GM19328 (cell line): Measurements from ENCODE around the gene SKIL.
"Not testable (repeated sequence)": the region's sequence is repeated elsewhere in the genome, so short reads cannot be mapped to it uniquely, and the experiment has no call there.

Experiments used
- ATAC-seq: cut with Tn5 transposase; IDR thresholded peaks from one replicate; pipeline ENCODE4 v1.9.1; 2021; ENCODE audit warnings: mild to moderate bottlenecking, moderate library complexity; ENCODE audit not compliant: unreplicated experiment

The SKIL gene, protein sequence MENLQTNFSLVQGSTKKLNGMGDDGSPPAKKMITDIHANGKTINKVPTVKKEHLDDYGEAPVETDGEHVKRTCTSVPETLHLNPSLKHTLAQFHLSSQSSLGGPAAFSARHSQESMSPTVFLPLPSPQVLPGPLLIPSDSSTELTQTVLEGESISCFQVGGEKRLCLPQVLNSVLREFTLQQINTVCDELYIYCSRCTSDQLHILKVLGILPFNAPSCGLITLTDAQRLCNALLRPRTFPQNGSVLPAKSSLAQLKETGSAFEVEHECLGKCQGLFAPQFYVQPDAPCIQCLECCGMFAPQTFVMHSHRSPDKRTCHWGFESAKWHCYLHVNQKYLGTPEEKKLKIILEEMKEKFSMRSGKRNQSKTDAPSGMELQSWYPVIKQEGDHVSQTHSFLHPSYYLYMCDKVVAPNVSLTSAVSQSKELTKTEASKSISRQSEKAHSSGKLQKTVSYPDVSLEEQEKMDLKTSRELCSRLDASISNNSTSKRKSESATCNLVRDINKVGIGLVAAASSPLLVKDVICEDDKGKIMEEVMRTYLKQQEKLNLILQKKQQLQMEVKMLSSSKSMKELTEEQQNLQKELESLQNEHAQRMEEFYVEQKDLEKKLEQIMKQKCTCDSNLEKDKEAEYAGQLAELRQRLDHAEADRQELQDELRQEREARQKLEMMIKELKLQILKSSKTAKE

DNA sequence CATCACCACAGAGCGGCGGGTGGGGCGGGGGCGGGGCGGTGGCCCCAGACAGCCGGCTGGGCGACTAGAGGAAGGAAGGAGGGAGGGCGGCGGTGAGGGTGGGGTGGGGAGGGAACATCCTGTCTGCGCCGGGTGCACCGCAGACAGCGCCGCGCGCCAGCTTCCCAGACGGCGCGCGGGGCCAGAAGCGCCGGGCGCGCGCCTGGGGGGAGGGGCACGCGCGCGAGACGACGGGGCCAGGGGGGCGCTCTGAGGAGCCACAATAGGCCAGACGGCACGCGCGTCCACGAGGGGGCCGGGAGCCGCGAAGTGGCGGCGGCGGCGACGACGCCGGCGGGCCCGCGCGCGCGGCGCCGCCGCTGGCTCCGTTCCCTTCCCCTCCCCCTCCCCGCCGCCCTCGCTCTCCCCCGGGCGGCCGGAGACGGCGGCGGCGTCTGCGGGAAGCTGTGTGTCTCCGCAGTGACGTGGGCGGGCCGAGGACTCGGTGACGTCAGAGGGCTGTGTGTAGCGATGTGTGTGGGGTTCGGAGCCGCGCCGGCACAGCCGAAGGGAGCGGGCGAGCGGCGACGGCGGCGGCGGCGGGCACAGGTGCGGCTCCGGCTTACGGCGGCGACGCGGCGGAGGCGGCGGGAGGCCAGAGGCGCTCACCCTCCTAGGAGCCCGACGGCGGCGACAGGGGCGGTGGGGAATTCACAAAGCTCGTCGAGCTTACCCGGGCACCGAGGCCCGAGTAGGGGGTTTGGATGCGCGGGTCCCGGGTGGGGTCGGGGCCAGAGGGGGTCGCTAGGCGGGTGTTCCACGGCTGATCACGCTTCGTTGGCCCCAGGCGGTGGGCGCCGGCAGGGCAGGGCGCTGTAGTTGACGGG is at the start of gene SKIL:
Gene SKIL (plus strand): TSS at position 540 of the 866 bp plus-strand sequence. CDS start 2,617 bp downstream, outside the sequence.
- ATAC-seq = peak; percentile 61

DNA sequence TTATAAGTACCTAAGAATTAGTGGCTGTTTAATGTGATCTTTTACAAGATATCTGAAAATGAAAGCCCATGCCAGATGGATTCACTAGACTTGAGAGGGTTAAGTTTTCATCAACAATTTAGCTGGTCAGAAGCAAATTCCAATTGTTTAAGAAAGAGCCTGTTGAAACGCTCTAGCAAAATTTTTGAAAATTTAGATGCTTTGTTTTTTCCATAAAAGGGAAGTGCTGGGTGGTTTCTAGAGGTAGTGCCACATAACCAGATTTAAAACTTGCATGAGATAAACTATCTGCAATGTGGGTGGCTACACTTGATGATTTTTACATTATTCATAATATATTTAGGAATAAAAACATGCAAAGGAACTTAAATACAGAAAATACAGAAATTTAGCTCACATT is 48.5 kb upstream of the SKIL start:
- ATAC-seq = no peak

DNA sequence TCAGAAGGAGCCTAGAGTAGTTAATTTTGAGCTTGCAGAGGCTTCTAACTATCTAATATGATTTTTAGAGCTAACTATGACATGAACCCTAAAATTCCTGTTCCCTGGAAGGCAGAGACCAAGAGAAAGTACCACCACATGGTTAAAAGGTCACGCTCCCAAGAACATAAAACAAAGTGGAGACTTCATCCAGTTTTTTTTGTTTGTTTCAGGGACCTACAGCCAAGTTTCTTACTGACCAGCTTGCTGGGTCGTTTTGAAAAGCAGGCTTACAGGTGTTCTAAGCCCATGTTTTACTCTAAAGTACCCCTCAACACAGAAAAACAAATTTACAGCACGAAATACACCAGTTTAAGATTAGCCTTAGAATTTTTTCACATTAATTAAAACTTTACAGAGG is 39.6 kb upstream of the SKIL start:
- no peak for ATAC-seq

DNA sequence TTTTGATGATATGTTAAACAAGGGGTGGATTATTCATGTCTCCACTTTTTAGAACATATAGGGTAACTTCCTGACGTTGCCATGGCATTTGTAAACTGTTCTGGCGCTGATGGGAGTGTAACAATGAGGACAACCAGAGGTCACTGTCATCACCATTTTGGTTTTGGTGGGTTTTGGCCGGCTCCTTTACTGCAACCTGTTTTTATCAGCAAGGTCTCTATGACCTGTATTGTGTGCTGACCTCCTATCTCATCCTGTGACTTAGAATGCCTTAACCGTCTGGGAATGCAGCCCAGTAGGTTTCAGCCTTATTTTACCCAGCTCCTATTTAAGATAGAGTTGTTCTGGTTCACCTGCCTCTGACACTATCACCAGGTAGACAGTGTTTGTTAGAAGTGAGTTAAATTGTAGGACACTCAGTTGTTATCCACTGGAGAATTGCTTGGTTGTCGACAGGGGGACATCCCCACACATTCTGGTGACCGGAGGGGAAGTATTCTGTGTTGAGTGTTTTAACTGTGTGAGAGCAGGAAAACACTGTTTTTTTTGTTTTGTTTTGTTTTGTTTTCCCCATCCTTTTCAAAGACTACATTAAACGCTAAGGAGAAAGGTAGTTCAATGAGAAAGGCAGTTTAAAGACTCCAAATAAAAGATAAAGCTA is 36.9 kb upstream of the SKIL start:
- no peak for ATAC-seq

DNA sequence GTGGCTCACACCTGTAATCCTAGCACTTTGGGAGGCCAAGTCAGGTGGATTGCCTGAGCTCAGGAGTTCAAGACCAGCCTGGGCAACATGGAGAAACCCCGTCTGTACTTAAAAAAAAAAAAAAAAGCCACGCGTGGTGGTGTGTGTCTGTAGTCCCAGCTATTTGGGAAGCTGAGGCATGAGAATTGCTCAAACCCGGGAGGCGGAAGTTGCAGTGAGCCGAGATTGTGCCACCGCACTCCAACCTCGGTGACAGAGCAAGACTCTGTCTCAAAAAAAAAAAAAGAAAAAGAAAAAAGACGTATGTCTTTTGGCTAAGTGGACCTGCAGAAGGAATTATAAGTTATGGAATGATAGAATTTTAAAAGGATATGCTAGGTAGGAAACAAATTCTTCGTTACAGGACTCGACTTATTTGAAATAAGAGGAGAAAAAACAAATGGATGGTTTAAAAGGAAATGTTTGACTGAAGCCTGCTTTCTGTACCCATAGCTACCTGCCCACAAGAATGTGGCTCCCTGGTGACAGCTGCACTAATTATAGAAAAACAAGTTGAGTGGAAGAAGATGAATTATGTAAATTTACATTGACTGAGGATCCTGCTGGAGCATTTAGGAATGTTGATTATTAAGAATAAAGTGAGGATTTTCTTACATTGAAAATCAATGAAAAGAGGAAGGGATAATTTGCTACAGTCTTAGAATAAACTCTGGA is 36.0 kb upstream of the SKIL start:
- no peak for ATAC-seq

DNA sequence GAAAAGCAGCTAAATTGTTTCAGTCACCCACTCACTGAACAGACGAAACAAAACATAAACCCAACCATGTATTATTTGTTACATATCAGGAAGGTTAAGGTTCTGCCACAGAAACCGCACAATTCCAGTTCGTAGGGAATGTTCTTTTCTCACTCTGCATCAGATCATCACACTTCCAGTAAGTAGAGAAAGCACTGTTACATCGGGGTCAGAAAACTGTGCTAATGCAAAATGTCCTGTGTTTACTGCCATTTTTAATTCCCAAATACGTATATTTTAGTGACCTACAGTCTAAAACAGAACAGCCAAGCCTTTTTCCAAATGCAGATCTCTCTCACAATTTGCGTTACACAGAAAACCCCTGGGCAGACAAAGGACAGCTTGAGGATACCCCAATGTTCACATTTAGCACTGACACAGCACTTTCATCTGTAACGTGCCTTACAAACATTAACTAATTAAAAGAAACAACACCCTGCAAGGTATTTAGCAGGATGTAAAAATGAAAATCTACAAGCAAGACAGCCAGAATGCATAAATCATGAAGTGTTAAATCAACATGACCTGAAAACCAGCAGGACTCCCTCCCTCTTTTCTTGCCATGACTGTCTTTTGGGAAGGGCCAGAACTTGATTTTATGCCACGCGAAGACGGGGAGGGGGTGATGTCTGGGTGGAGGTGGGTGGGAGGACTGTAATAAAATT is 34.8 kb upstream of the SKIL start:
- no peak for ATAC-seq

DNA sequence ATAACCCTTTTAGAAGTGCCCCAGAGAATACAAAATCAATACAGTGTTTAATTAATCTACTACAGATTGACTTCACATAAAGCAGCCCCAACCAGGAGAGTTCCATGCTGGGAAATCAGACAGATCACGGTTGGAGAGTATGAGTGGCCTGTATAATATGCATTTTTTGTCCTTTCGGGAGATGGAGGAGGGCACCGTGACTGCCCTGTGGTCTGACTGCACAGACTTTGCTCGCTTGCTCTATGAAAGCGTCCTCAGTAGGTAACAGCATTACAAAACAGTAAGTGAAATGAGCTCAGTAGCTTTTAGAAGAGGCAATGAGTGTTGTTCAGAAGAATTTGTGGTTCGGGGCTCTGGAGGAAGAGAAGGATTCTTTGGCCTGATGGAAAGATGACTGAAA is 34.2 kb upstream of the SKIL start:
- ATAC-seq = no peak

DNA sequence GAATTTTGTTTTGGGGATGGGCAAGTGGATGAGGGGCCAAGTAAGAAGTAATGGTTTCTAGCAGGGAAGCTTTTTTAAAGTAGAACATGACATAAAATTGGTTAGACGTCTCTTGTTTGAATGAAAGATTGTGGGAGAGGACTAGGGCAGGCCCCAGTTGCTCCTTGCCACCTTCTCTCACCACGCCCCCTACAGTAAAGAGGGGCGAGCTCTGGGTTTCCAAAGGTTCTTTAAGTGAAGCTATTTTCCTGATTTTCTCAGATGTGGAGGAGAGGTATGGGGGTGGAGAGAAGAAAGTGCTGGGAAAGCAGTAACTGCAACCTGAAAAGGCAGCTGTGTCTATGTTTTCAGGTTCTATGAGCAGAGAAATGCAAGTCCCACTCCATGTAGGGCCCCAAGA is 32.6 kb upstream of the SKIL start:
- ATAC-seq = no peak

DNA sequence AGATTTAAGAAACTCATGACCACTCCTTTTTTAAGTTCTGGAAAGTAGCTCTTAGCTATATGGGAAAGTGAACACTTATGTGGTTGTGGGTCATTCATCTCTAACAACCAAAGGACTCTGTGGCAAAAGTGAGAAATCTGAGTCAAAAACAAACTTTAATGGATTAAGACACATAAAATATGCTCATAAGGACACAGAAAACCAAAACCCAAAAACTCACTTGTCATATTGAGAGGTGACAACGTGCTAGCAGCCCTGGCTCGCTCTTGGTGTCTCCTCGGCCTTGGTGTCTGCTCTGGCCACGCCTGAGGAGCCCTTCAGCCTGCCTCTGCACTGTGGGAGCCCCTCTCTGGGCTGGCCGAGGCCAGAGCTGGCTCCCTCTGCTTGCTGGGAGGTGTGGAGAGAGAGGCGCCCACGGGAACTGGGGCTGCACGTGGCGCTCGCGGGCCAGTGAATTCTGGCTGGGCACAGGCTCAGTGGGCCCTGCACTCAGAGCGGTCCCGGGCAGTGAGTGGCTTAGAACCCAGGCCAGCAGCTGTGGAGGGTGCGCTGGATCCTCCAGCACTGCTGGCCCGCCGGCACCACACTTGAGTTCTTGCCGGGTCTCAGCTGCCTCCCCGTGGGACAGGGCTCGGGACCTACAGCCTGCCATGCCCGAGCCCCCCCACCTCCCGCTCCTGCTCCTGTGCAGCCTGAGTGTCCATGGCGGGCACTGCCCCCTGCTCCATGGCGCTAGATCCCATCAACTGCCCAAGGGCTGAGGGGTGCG is 30.3 kb upstream of the SKIL start:
- no peak for ATAC-seq

DNA sequence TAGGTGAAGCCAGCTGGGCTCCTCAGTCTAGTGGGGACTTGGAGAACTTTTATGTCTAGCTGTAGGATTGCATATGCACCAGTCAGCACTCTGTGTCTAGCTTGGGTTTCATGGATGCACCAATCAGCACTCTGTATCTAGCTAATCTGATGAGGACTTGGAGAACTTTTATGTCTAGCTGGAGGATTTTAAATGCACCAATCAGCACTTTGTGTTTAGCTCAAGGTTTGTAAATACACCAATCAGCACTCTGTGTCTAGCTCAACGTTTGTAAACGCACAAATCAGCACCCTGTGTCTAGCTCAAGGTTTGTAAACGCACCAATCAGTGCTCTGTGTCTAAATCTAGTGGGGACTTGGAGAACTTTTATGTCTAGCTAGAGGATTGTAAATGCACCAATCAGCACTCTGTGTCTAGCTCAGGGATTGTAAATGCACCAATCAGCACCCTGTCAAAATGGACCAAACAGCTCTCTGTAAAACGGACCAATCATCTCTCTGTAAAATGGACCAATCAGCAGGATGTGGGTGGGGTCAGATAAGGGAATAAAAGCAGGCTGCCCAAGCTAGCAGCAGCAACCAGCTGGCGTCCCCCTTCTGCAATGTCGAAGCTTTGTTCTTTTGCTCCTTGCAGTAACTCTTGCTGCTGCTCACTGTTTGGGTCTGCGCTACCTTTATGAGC is 29.5 kb upstream of the SKIL start:
- ATAC-seq = not testable (repeated sequence)

DNA sequence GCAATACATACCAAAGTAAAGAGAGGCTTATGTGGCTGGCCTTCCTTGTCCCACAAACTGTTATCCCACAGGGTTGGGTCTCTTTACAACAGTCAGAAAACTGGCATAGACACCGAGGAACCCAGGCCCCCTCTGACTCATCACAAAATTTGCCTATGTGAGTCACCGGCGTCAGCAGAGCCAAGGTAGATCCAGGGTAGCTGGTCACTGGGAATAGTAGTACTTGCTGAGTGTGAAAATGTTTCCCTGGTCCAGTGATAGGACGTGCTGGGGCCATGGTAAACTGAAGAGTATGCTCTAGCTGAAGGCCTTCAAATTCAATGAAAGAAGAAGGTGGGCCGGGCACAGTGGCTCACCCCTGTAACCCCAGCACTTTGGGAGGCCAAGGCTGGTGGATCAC is 27.1 kb upstream of the SKIL start:
- ATAC-seq = no peak

DNA sequence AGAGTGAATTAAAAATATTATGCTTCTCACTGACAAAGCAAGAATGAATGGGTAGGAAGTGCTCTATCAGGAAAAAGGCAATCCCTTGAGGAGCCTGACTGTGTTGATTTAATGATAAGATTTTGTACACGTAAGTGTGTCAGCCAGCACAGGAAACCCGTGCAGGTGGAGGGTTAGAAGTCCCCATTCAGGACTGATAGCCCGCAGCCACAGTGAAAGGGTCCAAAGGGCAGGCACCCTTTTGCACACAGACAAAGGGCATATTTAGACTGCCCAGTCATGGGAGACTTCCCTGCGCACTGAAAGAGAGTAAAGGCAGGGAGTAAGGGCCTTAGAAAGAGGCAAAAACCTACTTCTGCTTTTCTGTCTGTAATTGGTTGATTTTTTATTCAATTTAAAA is 26.4 kb upstream of the SKIL start:
- peak; percentile 53 for ATAC-seq

DNA sequence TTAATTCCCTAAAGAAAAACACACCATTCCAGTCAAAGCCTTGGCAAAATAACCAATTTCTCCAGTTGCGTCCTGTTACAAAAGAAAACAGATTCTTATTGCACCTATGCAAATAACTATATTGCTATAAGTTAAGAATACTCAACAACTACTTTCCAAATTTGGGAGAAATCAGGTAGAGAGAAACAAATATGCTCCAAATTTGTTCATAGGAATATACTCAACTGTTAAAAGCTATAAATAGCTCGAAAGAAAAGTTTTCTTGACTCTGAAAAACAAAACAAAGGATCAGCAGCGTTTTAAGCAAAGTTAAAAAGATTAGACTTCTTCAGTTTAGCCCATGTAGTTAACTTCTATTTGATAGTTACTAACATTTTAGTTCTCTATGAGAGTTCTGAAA is 20.1 kb upstream of the SKIL start:
- ATAC-seq = no peak

DNA sequence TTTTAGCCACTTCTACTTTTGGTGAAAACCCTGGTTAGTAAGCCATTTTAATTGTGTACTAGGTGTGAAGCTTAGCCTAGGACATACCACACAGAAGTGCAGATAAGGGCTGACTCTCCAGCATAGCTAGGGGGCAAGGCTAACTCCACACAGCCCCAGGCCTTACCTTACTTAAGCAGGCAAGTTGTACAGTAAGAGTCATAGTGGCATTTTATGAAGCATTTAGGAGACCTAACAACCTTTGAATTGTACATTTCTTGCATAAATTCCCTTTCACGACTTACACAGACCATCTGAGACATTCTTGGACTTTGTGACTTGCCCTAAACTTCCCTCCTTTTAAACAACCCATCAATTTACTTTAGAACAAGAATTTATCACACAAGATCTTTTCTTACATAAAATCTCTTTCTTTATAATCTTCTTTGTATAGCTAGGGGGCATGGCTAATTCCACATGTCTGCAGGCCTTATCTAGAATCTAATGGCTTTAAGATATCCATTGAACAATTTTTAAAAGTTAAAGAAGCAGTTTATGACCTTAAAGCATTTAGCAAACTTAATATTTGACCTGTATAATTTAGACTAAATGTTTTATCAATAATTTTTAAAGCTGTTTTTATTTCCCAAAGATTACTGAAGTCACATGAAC is 18.7 kb upstream of the SKIL start:
- ATAC-seq = no peak

DNA sequence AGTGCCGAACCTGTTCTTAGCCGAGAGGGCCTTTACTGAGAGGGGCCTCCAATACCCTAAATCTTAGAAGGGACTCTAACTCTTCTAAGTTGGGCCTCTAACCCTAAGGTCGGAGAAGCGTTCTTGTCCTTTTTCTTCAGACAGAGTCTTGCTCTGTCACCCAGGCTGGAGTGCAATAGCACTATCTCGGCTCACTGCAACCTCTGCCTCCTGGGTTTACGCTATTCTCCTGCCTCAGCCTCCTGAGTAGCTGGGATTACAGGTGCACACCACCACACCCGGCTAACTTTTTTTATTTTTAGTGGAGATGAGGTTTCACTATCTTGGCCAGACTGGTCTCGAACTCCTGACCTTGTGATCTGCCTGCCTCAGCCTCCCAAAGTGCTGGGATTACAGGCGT is 15.2 kb upstream of the SKIL start:
- ATAC-seq = not testable (repeated sequence)

DNA sequence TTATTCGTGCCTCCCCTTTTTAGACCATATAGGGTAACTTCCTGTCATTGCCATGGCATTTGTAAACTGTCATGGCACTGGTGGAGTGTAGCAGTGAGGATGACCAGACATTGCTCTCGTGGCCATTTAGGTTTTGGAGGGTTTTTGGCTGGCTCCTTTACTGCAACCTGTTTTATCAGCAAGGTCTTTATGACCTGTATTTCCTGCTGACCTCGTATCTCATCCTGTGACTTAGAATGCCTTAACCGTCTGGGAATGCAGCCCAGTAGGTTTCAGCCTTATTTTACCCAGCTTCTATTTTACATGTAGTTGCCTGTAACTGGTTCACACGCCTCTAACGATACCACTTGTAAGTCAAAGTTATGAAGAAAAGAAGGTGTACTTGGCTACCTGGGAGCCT is 13.7 kb upstream of the SKIL start:
- ATAC-seq = not testable (repeated sequence)

DNA sequence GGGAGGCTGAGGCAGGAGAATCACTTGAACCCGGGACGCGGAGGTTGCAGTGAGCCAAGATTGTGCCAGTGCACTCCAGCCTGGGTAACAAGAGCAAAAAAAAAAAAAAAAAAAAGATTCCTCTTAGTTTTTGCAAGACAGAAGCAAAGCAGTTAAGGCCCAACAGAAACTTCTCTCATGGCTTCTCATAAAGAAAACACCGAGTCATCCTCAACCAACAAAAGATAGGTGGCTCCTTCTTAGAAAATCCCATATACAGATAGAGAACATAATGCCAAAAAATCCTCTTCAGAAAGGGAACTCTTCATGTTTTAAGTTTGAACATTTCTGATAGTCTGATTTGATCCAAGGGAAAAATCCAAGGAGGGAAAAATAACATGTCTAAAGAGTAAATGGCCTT is 12.5 kb upstream of the SKIL start:
- no peak for ATAC-seq
